Measurements from ENCODE around the gene FHOD1. TPM values are rescaled to one million over a fixed set of nuclear protein-coding genes. Genes with fewer than 3 reads are reported as not detected.

Gene FHOD1
- total RNA-seq, 4 donors from 2014 or later = 1.9 to 7.4 (median 5.3) TPM

DNA sequence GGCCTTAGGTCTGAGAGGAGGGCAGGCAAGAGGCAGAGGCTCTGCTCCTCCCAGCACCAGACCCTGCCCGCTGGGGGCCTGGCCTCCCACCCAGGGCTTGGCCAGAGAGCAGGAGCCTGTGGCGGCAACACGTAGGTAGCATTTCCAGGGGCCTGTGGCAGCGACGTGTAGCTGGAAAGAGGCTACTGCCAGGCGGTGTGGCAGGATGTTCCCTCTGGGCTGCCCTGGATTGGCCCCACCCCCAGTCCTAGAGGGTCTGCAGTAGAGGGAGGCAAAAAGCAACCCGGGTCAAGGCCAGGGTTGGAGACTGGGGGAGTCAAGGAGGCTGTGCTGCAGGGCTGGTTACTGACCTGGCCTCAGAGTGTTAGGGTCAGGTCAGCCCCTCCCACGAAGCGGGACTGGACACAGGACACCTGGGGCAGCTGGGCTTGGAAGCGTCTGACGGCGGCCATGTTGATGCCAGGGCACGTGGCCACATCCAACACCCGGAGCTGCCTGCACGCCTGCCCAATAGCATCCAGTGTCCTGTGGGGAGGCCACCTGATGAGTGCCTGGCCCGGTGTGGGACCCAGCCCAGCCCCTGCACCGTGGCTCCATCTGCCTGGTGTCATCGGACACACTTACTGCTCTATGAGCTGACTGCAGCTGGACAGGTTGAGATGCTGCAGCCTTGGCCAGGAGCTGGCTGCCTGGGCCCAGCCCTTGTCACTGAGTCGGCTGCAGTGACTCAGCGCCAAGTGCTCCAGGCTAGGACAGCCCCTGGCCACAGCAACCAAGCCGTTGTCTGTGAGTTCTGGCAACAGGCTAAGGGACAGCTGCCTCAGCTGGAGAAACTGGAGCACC lies 39.8 kb downstream of the FHOD1 start:
- H3K27ac ChIP-seq = no peak overlapping the region
- H3K4me3 ChIP-seq = no peak overlapping the region
- H3K27me3 ChIP-seq = no peaks in the 10 kb centered on the region
- TF ChIP-seq, protein P1, sequence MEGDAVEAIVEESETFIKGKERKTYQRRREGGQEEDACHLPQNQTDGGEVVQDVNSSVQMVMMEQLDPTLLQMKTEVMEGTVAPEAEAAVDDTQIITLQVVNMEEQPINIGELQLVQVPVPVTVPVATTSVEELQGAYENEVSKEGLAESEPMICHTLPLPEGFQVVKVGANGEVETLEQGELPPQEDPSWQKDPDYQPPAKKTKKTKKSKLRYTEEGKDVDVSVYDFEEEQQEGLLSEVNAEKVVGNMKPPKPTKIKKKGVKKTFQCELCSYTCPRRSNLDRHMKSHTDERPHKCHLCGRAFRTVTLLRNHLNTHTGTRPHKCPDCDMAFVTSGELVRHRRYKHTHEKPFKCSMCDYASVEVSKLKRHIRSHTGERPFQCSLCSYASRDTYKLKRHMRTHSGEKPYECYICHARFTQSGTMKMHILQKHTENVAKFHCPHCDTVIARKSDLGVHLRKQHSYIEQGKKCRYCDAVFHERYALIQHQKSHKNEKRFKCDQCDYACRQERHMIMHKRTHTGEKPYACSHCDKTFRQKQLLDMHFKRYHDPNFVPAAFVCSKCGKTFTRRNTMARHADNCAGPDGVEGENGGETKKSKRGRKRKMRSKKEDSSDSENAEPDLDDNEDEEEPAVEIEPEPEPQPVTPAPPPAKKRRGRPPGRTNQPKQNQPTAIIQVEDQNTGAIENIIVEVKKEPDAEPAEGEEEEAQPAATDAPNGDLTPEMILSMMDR (IDR thresholded peaks at IDR 0.05) = no peak
- TF ChIP-seq POLR2A (IDR thresholded peaks at IDR 0.05) = no peak
- H3K36me3 ChIP-seq = peaks cover 14 to 38% (median 19%) of the 10 kb centered on the region in 3 donors
- WGBS, 2 donors = 32 to 39% methylated on average over 4 to 5 of the region's 21 CpGs
- H3K4me1 ChIP-seq = peaks cover 0 to 19% (median 0%) of the 10 kb centered on the region in 3 donors
- no peak for DNase-seq
- no peaks in the 10 kb centered on the region for H3K9me3 ChIP-seq
- intact Hi-C loops (cut with DNase I) = no loop called here

DNA sequence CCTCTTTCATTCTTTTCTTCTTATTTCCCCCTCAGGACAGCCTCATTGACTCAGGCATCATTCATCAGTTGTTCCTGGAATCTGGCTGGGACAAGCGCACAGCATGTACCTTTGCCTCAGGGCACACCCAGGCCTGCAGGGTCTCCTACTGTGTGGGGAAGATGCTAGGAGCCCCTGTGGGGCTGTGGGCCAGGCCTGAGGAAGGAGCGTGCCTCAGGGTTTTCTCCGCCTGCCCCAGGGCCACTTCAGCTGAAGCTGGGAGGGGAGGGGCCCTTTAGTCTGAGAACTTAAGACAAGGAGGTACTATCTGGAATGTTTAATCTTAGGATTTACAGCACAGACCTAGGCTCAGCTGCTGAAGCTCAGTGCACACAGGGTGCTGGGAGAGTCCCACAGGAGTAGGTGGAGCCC lies 40.4 kb downstream of the FHOD1 start:
- DNase-seq = no peak

DNA sequence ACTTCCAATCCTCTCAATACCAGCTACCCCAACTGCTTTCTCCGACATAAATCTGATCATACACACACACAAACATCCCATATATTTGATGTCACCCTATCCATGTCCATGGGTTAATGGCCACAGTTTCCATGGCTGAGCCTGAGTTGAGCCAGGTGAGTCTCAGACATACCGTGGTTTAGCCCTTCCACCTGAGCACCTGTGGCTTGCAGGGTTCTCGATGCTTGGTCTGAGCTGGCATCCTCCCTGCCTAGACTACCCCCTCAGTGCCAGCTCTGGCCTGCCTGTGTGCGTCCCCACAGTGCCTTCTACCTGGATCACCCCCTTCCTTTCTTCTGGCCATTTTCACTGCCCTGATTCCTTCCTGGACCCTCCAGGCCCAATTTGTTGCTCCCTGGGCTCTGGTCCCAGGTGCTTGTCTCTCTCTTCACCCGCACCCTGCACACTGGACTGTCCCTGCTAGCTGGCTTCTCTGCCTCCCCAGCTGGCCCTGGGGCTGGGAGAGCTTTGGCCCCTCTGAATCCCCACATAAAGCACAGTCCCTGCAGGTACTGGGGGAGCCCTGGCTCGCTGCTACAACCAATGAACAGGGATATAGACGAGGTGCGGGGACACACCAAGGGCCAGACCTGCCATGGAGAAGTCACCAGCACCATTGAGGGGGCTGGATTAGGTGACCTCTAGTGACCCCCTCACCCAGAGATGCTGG lies 41.0 kb downstream of the FHOD1 start:
- peaks cover 26 to 50% (median 28%) of the 10 kb centered on the region in 3 donors for H3K36me3 ChIP-seq
- no peak overlapping the region for H3K4me3 ChIP-seq
- peaks cover 0 to 19% (median 0%) of the 10 kb centered on the region in 3 donors for H3K4me1 ChIP-seq
- intact Hi-C loops (cut with DNase I) = no loop called here
- 86 to 88% methylated on average over 6 to 7 of the region's 8 CpGs for WGBS, 2 donors
- TF ChIP-seq, protein P1 (IDR thresholded peaks at IDR 0.05) = no peak
- no peak for TF ChIP-seq POLR2A (IDR thresholded peaks at IDR 0.05)
- no peaks in the 10 kb centered on the region for H3K27me3 ChIP-seq
- no peaks in the 10 kb centered on the region for H3K9me3 ChIP-seq
- DNase-seq = no peak
- H3K27ac ChIP-seq = no peak overlapping the region

More for the DNA sequence above, 40.4 kb downstream of the FHOD1 start:
- Histone ChIP-seq H3K27me3 (no peaks in the 10 kb centered on the region), H3K4me3 (no peak overlapping the region), H3K27ac (no peak overlapping the region), H3K9me3 (no peaks in the 10 kb centered on the region), H3K4me1 (peaks cover 0 to 19% (median 0%) of the 10 kb centered on the region in 3 donors), H3K36me3 (peaks cover 20 to 45% (median 24%) of the 10 kb centered on the region in 3 donors)
- intact Hi-C loops (cut with DNase I) = no loop called here
- TF ChIP-seq POLR2A (IDR thresholded peaks at IDR 0.05) = no peak
- TF ChIP-seq, protein P1 (IDR thresholded peaks at IDR 0.05) = no peak
- WGBS, 2 donors = 65 to 70% methylated on average over 2 of the region's 3 CpGs

DNA sequence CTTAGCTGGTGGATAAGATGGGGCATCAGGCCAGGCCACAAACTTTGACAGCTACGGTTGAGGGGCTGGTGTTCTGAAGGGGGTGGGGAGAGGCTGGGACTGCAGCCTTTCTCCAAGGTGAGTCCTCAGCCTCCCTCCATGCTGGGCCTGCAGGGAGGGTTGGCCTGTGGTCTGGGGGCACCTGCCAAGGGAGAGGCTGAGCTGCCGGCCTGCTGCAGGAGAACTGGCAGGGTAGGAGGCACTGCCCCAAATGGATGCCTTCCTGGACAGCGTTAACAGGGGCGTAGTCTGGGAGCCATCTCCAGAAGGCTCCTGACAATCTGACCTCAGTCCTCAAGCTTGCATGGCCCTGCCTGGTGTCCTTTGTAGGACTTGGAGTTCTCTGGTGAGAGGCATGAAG lies 43.2 kb downstream of the FHOD1 start:
- WGBS, 2 donors = 40 to 57% methylated on average over 1 to 4 of the region's 4 CpGs
- H3K27me3 ChIP-seq = no peaks in the 10 kb centered on the region
- H3K9me3 ChIP-seq = no peaks in the 10 kb centered on the region
- peaks cover 27 to 63% (median 28%) of the 10 kb centered on the region in 3 donors for H3K36me3 ChIP-seq
- no peak overlapping the region for H3K27ac ChIP-seq
- peaks cover under 1 to 36% (median 2%) of the 10 kb centered on the region in 3 donors for H3K4me1 ChIP-seq
- intact Hi-C loops (cut with DNase I) = no loop called here
- no peak for DNase-seq
- no peak overlapping the region for H3K4me3 ChIP-seq
- TF ChIP-seq POLR2A (IDR thresholded peaks at IDR 0.05) = no peak
- TF ChIP-seq, protein P1 (IDR thresholded peaks at IDR 0.05) = no peak
